H1 (cell line): ENCODE results near the gene FN3KRP. TPM values are rescaled to one million over a fixed set of nuclear protein-coding genes. Genes with fewer than 3 reads are reported as not detected.

Experiments used
- CTCF ChIA-PET: fragments of 300-600 bp; sonication (Branson Sonifier 250); formaldehyde crosslinking; loops from one replicate; lab custom pipeline; 2021; ENCODE audit not compliant: partially characterized antibody; lab: Charles Lee
- POLR2A ChIA-PET: fragments of 300-600 bp; sonication (Branson Sonifier 250); formaldehyde crosslinking; loops from one replicate; lab custom pipeline; 2021; ENCODE audit warnings: inconsistent platforms; ENCODE audit not compliant: partially characterized antibody; lab: Charles Lee
- DNase-seq, 2 experiments: peaks; one replicate each; pipeline versions ENCODE4 v3.0.0 to v3.0.0-alpha.2; 2010 to 2022; ENCODE audit warnings: low spot score in 2 of 2, low read depth in 1 of 2, mixed read lengths in 1 of 2
- FAIRE-seq: peaks from 2 replicates; lab custom pipeline; 2011; peaks lifted over from hg19 to GRCh38; lab: Jason Lieb, UNC
- H2AFZ ChIP-seq: 2 replicates; pipeline ENCODE4 v1.8.1; 2012; ENCODE audit warnings: low read length, inconsistent platforms
- H2AK5ac ChIP-seq: 2 replicates; pipeline ENCODE4 v1.6.1; 2013; ENCODE audit warnings: low read depth, low read length
- H2BK120ac ChIP-seq: replicated peaks from 2 replicates; pipeline ENCODE3; 2013; ENCODE audit warnings: low read depth, low read length, inconsistent platforms
- H2BK12ac ChIP-seq: 2 replicates; pipeline ENCODE4 v1.6.1; 2013; ENCODE audit warnings: low read depth, low read length
- H2BK15ac ChIP-seq: 2 replicates; pipeline ENCODE4 v1.6.1; 2013; ENCODE audit warnings: low read length
- H2BK20ac ChIP-seq: 2 replicates; pipeline ENCODE4 v1.6.1; 2013; ENCODE audit warnings: low read length
- H2BK5ac ChIP-seq: 2 replicates; pipeline ENCODE4 v1.6.1; 2013; ENCODE audit warnings: low read depth, low read length
- H3K14ac ChIP-seq: 2 replicates; pipeline ENCODE4 v1.6.1; 2013; ENCODE audit warnings: inconsistent platforms; ENCODE audit not compliant: insufficient read length
- H3K18ac ChIP-seq: 2 replicates; pipeline ENCODE4 v1.6.1; 2013; ENCODE audit warnings: low read length; ENCODE audit errors: extremely low read depth
- H3K23ac ChIP-seq: 2 replicates; pipeline ENCODE4 v1.6.1; 2013; ENCODE audit warnings: inconsistent platforms; ENCODE audit not compliant: insufficient read length
- H3K23me2 ChIP-seq: 2 replicates; pipeline ENCODE4 v1.6.1; 2013; ENCODE audit warnings: low read depth, low read length
- H3K27ac ChIP-seq: 2 replicates; pipeline ENCODE4 v1.6.1; 2011; ENCODE audit warnings: low read depth, low read length, inconsistent platforms
- H3K27me3 ChIP-seq, 4 experiments: replicated peaks in 1 of 4; 1 replicate in 1 of 4; 2 replicates in 3 of 4; pipeline versions ENCODE4 v1.6.1 to v1.8.1; 2011 to 2013; ENCODE audit warnings: low read length in 3 of 4, mild to moderate bottlenecking in 3 of 4, inconsistent platforms in 2 of 4, mixed read lengths in 2 of 4, moderate library complexity in 1 of 4; ENCODE audit not compliant: control insufficient read depth in 3 of 4, insufficient read depth in 3 of 4; ENCODE audit errors: extremely low read depth in 1 of 4
- H3K36me3 ChIP-seq, 4 experiments: 2 replicates each; pipeline versions ENCODE4 v1.6.1 to v1.8.1; 2011 to 2013; ENCODE audit warnings: mild to moderate bottlenecking in 4 of 4, low read length in 3 of 4, moderate library complexity in 2 of 4, control low read depth in 1 of 4, inconsistent platforms in 1 of 4; ENCODE audit not compliant: insufficient read depth in 4 of 4, control insufficient read depth in 2 of 4
- H3K4ac ChIP-seq: replicated peaks from 2 replicates; pipeline ENCODE3; 2013; ENCODE audit warnings: low read length, low read depth, mixed read lengths, inconsistent platforms; ENCODE audit not compliant: insufficient read length
- H3K4me1 ChIP-seq, 4 experiments: replicated peaks in 1 of 4; 1 replicate in 1 of 4; 2 replicates in 3 of 4; pipeline versions ENCODE4 v1.6.1 to v1.8.1; 2011 to 2013; ENCODE audit warnings: low read length in 3 of 4, inconsistent platforms in 2 of 4, mixed read lengths in 1 of 4; ENCODE audit not compliant: insufficient read depth in 4 of 4, control insufficient read depth in 3 of 4
- H3K4me2 ChIP-seq, 2 experiments: 2 replicates each; pipeline versions ENCODE4 v1.6.1 to v1.8.1; 2011 to 2013; ENCODE audit warnings: low read depth in 2 of 2, low read length in 2 of 2, control low read depth in 1 of 2, inconsistent platforms in 1 of 2, mild to moderate bottlenecking in 1 of 2; ENCODE audit not compliant: insufficient read depth in 1 of 2
- H3K4me3 ChIP-seq, 4 experiments: fragments of 200-600, 300-600 bp in 1 of 4; sonication (generic), shearing (Covaris generic), sonication (Bioruptor Twin) in 1 of 4; 2 replicates each; pipeline versions ENCODE4 v1.5.1 to v1.8.1; 2011 to 2016; ENCODE audit warnings: low read length in 4 of 4, low read depth in 3 of 4, control low read depth in 2 of 4, inconsistent platforms in 2 of 4, mild to moderate bottlenecking in 2 of 4, mixed read lengths in 1 of 4, moderate library complexity in 1 of 4; ENCODE audit not compliant: insufficient read depth in 2 of 4; ENCODE audit errors: extremely low read depth in 1 of 4
- H3K56ac ChIP-seq: replicated peaks from 2 replicates; pipeline ENCODE3; 2013; ENCODE audit warnings: low read depth, mild to moderate bottlenecking, mixed read lengths, low read length, inconsistent platforms; ENCODE audit not compliant: insufficient read length
- H3K79me1 ChIP-seq: 2 replicates; pipeline ENCODE4 v1.6.1; 2013; ENCODE audit warnings: low read depth, low read length, control low read depth
- H3K79me2 ChIP-seq, 2 experiments: 2 replicates each; pipeline versions ENCODE4 v1.6.1 to v1.8.1; 2012 to 2013; ENCODE audit warnings: low read length in 2 of 2, mild to moderate bottlenecking in 2 of 2, inconsistent platforms in 1 of 2; ENCODE audit not compliant: insufficient read depth in 2 of 2, control insufficient read depth in 1 of 2
- H3K9ac ChIP-seq, 4 experiments: replicated peaks in 1 of 4; 1 replicate in 1 of 4; 2 replicates in 3 of 4; pipeline versions ENCODE4 v1.6.1 to v1.8.1; 2011 to 2013; ENCODE audit warnings: low read depth in 3 of 4, low read length in 3 of 4, control low read depth in 2 of 4, mild to moderate bottlenecking in 2 of 4, moderate library complexity in 2 of 4, inconsistent platforms in 1 of 4; ENCODE audit errors: extremely low read depth in 1 of 4
- H3K9me3 ChIP-seq, 2 experiments: 2 replicates each; pipeline versions ENCODE4 v1.6.1 to v1.8.1; 2012 to 2013; ENCODE audit warnings: mild to moderate bottlenecking in 2 of 2, moderate library complexity in 2 of 2, control low read depth in 1 of 2, inconsistent platforms in 1 of 2, low read depth in 1 of 2, low read length in 1 of 2, mixed read lengths in 1 of 2; ENCODE audit not compliant: insufficient read depth in 2 of 2
- H4K20me1 ChIP-seq, 2 experiments: replicated peaks in 1 of 2; 2 replicates each; pipeline versions ENCODE3 to v1.8.1; 2011 to 2013; ENCODE audit warnings: inconsistent platforms in 2 of 2, low read length in 2 of 2, mild to moderate bottlenecking in 1 of 2; ENCODE audit not compliant: insufficient read depth in 2 of 2, control insufficient read depth in 1 of 2
- H4K5ac ChIP-seq: 2 replicates; pipeline ENCODE4 v1.6.1; 2013; ENCODE audit warnings: low read length, low read depth, mixed read lengths, inconsistent platforms; ENCODE audit not compliant: insufficient read length
- H4K8ac ChIP-seq: 2 replicates; pipeline ENCODE4 v1.8.0; 2013; ENCODE audit warnings: mild to moderate bottlenecking, moderate library complexity, low read length, inconsistent platforms; ENCODE audit not compliant: insufficient read depth; ENCODE audit errors: extremely low read depth
- H4K91ac ChIP-seq: replicated peaks from 2 replicates; pipeline ENCODE3; 2013; ENCODE audit warnings: low read length, mixed read lengths, inconsistent platforms; ENCODE audit not compliant: insufficient read length
- JUND ChIP-seq: IDR thresholded peaks from 2 replicates; pipeline ENCODE4 v1.6.1; 2011; ENCODE audit warnings: mild to moderate bottlenecking, improper control_type of control experiment, low read length
- SIX5 ChIP-seq: IDR thresholded peaks from 2 replicates; pipeline ENCODE4 v1.6.1; 2011; ENCODE audit warnings: mild to moderate bottlenecking, low read depth, low read length
- SP4 ChIP-seq: IDR thresholded peaks from 2 replicates; pipeline ENCODE4 v1.6.1; 2012; ENCODE audit warnings: low read length, inconsistent platforms
- WGBS, 2 experiments: shearing (Covaris generic) in 1 of 2; methylation state at CpG; one replicate each; pipeline versions ENCODE4 v1.1.6 to v1.1.7; 2013 to 2015; ENCODE audit warnings: low lambda C conversion rate in 2 of 2, mixed read lengths in 2 of 2, inconsistent platforms in 1 of 2, low coverage in 1 of 2, missing lambda C conversion rate in 1 of 2; ENCODE audit not compliant: insufficient replicate concordance in 2 of 2, insufficient coverage in 1 of 2, insufficient read length in 1 of 2; ENCODE audit errors: extremely low coverage in 1 of 2, missing lambda C conversion rate in 1 of 2; 5-methylcytosine and 5-hydroxymethylcytosine counted together
- polyA plus RNA-seq, 7 experiments: library from polyadenylated mRNA; depleted of rRNA in 3 of 7; stranded (reverse) in 5 of 7; unstranded in 2 of 7; fragments of >200 nt in 5 of 7; fragments of 200-250 nt in 2 of 7; gene quantifications; 1 replicate in 5 of 7; 2 replicates in 1 of 7; 4 replicates in 1 of 7; pipeline versions ENCODE4 v1.2.1 to v1.2.3, GENCODE V29; 2011 to 2013; ENCODE audit warnings: missing spikeins in 2 of 7, mixed read lengths in 2 of 7
- total RNA-seq: library from RNA; stranded (reverse); fragmentation: NEBNext Ultra II Directional; extraction: Animal tissue kit (Norgen Biotek cat#: 25700); gene quantifications from 2 replicates; pipeline ENCODE4 v1.2.1, GENCODE V29; 2021

FN3KRP gene
- total and polyA plus RNA-seq, 2 of the 8 experiments (the other 6 are each of a cell fraction or from before 2014, with no cell fraction given): 18.1 to 21.4 TPM

DNA sequence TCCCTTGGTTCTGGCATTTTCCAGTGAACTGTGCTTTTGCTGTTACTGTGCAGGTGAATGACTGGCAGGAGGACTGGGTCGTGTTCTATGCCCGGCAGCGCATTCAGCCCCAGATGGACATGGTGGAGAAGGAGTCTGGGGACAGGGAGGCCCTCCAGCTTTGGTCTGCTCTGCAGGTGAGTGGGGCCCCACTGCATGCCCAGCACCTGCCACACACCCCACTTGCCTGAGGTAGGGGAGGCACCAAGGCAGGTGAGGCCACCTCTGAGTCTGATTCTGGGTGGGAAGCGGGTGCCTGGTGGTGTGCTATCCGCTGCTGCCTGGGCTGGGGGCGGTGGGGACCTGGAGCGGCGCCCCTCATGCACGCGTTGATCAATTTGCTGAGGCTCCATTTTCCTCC is 9.9 kb downstream of the FN3KRP start:
- H3K4me1 ChIP-seq: no peaks in the 10 kb centered on the region
- H3K14ac ChIP-seq: no peak overlapping the region
- no peaks in the 10 kb centered on the region for H3K79me2 ChIP-seq
- H3K23ac ChIP-seq: no peak overlapping the region
- DNase-seq (no peak), FAIRE-seq (no peak)
- H3K4me3 ChIP-seq: no peak overlapping the region
- no peak overlapping the region for H3K9ac ChIP-seq
- no peak overlapping the region for H3K27ac ChIP-seq
- H4K91ac ChIP-seq: no peak overlapping the region
- H3K27me3 ChIP-seq: no peaks in the 10 kb centered on the region
- H3K4ac ChIP-seq: no peak overlapping the region
- no peak overlapping the region for H3K56ac ChIP-seq
- H2AK5ac ChIP-seq: no peak overlapping the region
- H3K4me2 ChIP-seq: no peak overlapping the region
- H3K79me1 ChIP-seq: no peaks in the 10 kb centered on the region
- H2BK20ac ChIP-seq: no peak overlapping the region
- H4K5ac ChIP-seq: no peak overlapping the region
- H2BK15ac ChIP-seq: no peak overlapping the region
- H3K9me3 ChIP-seq: no peaks in the 10 kb centered on the region
- H4K8ac ChIP-seq: no peak overlapping the region; the same call in 1 of the 2 replicates
- peaks cover 0 to 9% (median 3%) of the 10 kb centered on the region in 4 experiments; a peak in 5 of 8 replicates for H3K36me3 ChIP-seq
- H3K23me2 ChIP-seq: no peaks in the 10 kb centered on the region
- CTCF ChIA-PET: interaction anchor here (0.9 to 1.2 kb wide), 3 partner anchors 14 to 55 kb away, joined by 3 to 6 read pairs (median 4); no protein-coding TSS in a partner anchor
- H3K18ac ChIP-seq: no peak overlapping the region
- H2AFZ ChIP-seq: no peak overlapping the region
- no peak overlapping the region for H2BK5ac ChIP-seq
- H4K20me1 ChIP-seq: peaks cover 2 to 11% of the 10 kb centered on the region in 2 experiments
- no peak overlapping the region for H2BK120ac ChIP-seq
- POLR2A ChIA-PET: interaction anchor here (0.8 kb wide), 1 partner anchor 30 kb away, joined by 3 read pairs; no protein-coding TSS in a partner anchor
- WGBS, 2 experiments: 98% methylated on average over 8 of the region's 10 CpGs; no CpG with 5 or more reads in 1 of the 2 experiments
- H2BK12ac ChIP-seq: no peak overlapping the region
- no peak for TF ChIP-seq SP4
- no peak for TF ChIP-seq JUND
- no peak for TF ChIP-seq SIX5
